ENCODE results near the gene AFTPH. TPM values are rescaled to one million over a fixed set of nuclear protein-coding genes. Genes with fewer than 3 reads are reported as not detected.

AFTPH gene
- polyA plus RNA-seq, 3 donors: 22.3 to 28.6 (median 28.4) TPM

DNA sequence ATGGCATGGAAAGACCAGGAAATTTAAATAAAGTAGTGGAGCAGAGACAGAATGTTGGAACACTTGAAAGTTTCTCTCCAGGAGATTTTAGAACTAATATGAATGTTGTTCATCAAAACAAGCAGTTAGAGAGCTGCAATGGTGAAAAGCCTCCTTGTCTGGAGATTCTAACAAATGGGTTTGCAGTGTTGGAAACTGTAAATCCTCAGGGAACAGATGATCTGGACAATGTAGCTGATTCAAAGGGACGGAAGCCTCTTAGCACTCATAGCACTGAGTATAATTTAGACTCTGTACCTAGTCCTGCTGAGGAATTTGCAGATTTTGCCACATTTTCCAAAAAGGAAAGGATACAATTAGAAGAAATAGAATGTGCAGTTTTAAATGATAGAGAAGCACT is 27.7 kb downstream of the AFTPH start:
- no peak overlapping the region for H3K27ac Mint-ChIP-seq
- no peaks in the 10 kb centered on the region for H3K9me3 Mint-ChIP-seq
- no peak overlapping the region for H2AFZ ChIP-seq (ENCODE audit: insufficient read depth, low read depth, low read length, poor library complexity, severe bottlenecking)

GRCh38 chr2:64554117-64554516 is 30.0 kb downstream of the AFTPH start:
- Mint-ChIP-seq H3K27ac (peak overlapping the region in 1 of 7 donors; percentile 19), H3K4me1 (no peaks in the 10 kb centered on the region), H3K27me3 (ENCODE audit: low read depth in 3 of 3) (no peaks in the 10 kb centered on the region), H3K9me3 (no peaks in the 10 kb centered on the region), H3K36me3 (peaks cover 60 to 64% of the 10 kb centered on the region in 2 donors), H3K4me3 (no peak overlapping the region)
- peaks cover 31 to 78% of the 10 kb centered on the region in 2 donors for H3K36me3 ChIP-seq (replicated peaks in 1 of 2; ENCODE audit: control insufficient read depth in 1 of 2, insufficient read depth in 2 of 2, low read length in 2 of 2)
- intact Hi-C loops (cut with micrococcal nuclease): no loop called here
- no peak overlapping the region for H3K4me3 ChIP-seq (replicated peaks in 1 of 3; ENCODE audit: low read depth in 2 of 3, low read length in 3 of 3)
- H3K9ac ChIP-seq (ENCODE audit: insufficient read depth, low read length, poor library complexity, severe bottlenecking): no peak overlapping the region
- no peak overlapping the region for H3K4me2 ChIP-seq (replicated peaks; ENCODE audit: extremely low read depth, low read length, poor library complexity, severe bottlenecking)
- peaks cover 98% of the 10 kb centered on the region for H4K20me1 ChIP-seq (ENCODE audit: insufficient read depth, low read length)
- no peak overlapping the region for H2AFZ ChIP-seq (ENCODE audit: insufficient read depth, low read depth, low read length, poor library complexity, severe bottlenecking)
- no peak overlapping the region for H3K27ac ChIP-seq (ENCODE audit: low read depth in 1 of 2, low read length in 2 of 2)
- H3K4me1 ChIP-seq (ENCODE audit: control insufficient read depth in 1 of 2, insufficient read depth in 2 of 2, low read length in 2 of 2): no peaks in the 10 kb centered on the region
- peaks cover 95% of the 10 kb centered on the region for H3K79me2 ChIP-seq (ENCODE audit: insufficient read depth, low read length)
- H3K27me3 ChIP-seq (ENCODE audit: control insufficient read depth in 2 of 2, insufficient read depth in 2 of 2, low read length in 2 of 2): no peaks in the 10 kb centered on the region
- DNase-seq: no peak
- TF ChIP-seq CTCF (IDR thresholded peaks at IDR 0.05): no peak
- no peaks in the 10 kb centered on the region for H3K9me3 ChIP-seq (replicated peaks in 1 of 2; ENCODE audit: control insufficient read depth in 1 of 2, insufficient read depth in 1 of 2, low read length in 2 of 2)

More for the DNA sequence above, 27.7 kb downstream of the AFTPH start:
- Mint-ChIP-seq H3K4me3 (no peak overlapping the region), H3K27me3 (ENCODE audit: low read depth in 3 of 3) (no peaks in the 10 kb centered on the region), H3K36me3 (peaks cover 44 to 46% of the 10 kb centered on the region in 2 donors), H3K4me1 (peaks cover 10% of the 10 kb centered on the region)
- TF ChIP-seq CTCF (IDR thresholded peaks at IDR 0.05): no peak
- Histone ChIP-seq H3K27ac (ENCODE audit: low read depth in 1 of 2, low read length in 2 of 2) (no peak overlapping the region), H3K4me3 (replicated peaks in 1 of 3; ENCODE audit: low read depth in 2 of 3, low read length in 3 of 3) (no peak overlapping the region), H3K36me3 (replicated peaks in 1 of 2; ENCODE audit: control insufficient read depth in 1 of 2, insufficient read depth in 2 of 2, low read length in 2 of 2) (peaks cover 18 to 55% of the 10 kb centered on the region in 2 donors), H3K4me1 (ENCODE audit: control insufficient read depth in 1 of 2, insufficient read depth in 2 of 2, low read length in 2 of 2) (peaks cover 2 to 9% of the 10 kb centered on the region in 2 donors), H3K9ac (ENCODE audit: insufficient read depth, low read length, poor library complexity, severe bottlenecking) (no peak overlapping the region), H4K20me1 (ENCODE audit: insufficient read depth, low read length) (peaks cover 98% of the 10 kb centered on the region), H3K9me3 (replicated peaks in 1 of 2; ENCODE audit: control insufficient read depth in 1 of 2, insufficient read depth in 1 of 2, low read length in 2 of 2) (no peaks in the 10 kb centered on the region), H3K79me2 (ENCODE audit: insufficient read depth, low read length) (peaks cover 94% of the 10 kb centered on the region), H3K27me3 (ENCODE audit: control insufficient read depth in 2 of 2, insufficient read depth in 2 of 2, low read length in 2 of 2) (no peaks in the 10 kb centered on the region), H3K4me2 (replicated peaks; ENCODE audit: extremely low read depth, low read length, poor library complexity, severe bottlenecking) (no peak overlapping the region)
- WGBS (ENCODE audit: insufficient coverage): no CpG with 5 or more reads among the region's 1 CpG
- DNase-seq: no peak
- intact Hi-C loops (cut with micrococcal nuclease): no loop called here
